Measurements from ENCODE around the gene GAB3.

GAB3 gene

DNA sequence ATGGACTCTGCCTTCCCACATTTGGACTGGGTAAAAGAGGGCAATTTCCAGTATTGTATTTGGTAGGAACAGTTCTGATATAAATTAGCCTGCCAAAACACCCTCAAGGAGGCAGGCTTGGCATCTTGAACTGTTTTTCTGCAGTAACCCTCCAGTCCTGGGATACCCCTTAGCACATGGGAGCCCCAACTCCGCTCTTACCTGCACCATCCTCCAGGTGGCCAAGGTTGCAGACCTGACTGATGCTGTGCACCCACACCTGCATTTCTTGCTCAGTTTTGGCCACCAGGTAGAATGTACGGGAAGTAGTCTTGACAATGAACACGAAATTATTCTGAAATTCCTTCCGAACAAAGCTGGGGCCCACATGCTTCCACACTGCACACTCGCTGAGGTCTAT is 35.1 kb downstream of the GAB3 start:
- DNase-seq (no peak), ATAC-seq (ENCODE audit: insufficient read depth, low read depth) (no peak)
- H3K27me3 ChIP-seq (ENCODE audit: insufficient read depth, low read length, poor library complexity), result no peaks in the 10 kb centered on the region
- peaks cover 58% of the 10 kb centered on the region for H3K4me1 ChIP-seq (ENCODE audit: insufficient read depth, low read length)
- no peak overlapping the region for H3K4me3 ChIP-seq (ENCODE audit: low read depth in 1 of 2, low read length in 2 of 2)
- H3K36me3 ChIP-seq (ENCODE audit: insufficient read depth, low read length), result peaks cover 54% of the 10 kb centered on the region
- no peak overlapping the region for H3K9ac ChIP-seq (ENCODE audit: low read depth, low read length)
- H3K9me3 ChIP-seq (ENCODE audit: insufficient read depth, low read length, severe bottlenecking), result no peaks in the 10 kb centered on the region
- H3K79me2 ChIP-seq (ENCODE audit: insufficient read depth, low read length), result peaks cover 45% of the 10 kb centered on the region
- no peak overlapping the region for H2AFZ ChIP-seq (ENCODE audit: low read depth, low read length)
- no peak overlapping the region for H3K4me2 ChIP-seq (ENCODE audit: insufficient read depth, low read length)
- no peak for TF ChIP-seq EZH2 (IDR thresholded peaks at IDR 0.05; ENCODE audit: borderline replicate concordance, low read depth, low read length, severe bottlenecking)
- TF ChIP-seq, protein P1, sequence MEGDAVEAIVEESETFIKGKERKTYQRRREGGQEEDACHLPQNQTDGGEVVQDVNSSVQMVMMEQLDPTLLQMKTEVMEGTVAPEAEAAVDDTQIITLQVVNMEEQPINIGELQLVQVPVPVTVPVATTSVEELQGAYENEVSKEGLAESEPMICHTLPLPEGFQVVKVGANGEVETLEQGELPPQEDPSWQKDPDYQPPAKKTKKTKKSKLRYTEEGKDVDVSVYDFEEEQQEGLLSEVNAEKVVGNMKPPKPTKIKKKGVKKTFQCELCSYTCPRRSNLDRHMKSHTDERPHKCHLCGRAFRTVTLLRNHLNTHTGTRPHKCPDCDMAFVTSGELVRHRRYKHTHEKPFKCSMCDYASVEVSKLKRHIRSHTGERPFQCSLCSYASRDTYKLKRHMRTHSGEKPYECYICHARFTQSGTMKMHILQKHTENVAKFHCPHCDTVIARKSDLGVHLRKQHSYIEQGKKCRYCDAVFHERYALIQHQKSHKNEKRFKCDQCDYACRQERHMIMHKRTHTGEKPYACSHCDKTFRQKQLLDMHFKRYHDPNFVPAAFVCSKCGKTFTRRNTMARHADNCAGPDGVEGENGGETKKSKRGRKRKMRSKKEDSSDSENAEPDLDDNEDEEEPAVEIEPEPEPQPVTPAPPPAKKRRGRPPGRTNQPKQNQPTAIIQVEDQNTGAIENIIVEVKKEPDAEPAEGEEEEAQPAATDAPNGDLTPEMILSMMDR (IDR thresholded peaks at IDR 0.05; ENCODE audit: borderline replicate concordance, extremely low read depth, low read length, poor library complexity, severe bottlenecking), result no peak
- H3K27ac ChIP-seq (ENCODE audit: low read length), result peak overlapping the region; percentile 96
- no peaks in the 10 kb centered on the region for H4K20me1 ChIP-seq (ENCODE audit: insufficient read depth, low read length)

DNA sequence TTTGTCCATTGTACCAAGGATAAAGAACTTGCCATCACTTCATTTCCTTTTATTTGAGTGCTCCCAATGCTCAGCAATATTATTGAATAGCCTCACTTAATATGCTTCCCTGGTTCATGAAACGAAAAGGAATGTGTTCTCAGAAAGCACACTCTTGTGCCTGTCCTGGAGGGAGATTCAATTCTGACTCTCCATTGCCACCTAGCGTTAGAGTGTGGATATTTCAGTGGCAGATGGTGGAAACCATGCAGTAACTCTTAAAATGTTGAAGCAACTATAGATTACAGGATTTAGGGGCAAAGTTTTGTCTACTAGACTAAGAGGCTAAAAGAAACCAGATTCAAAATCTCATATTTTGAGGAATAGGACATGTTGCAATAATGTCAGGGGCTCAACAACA is 36.0 kb downstream of the GAB3 start:
- DNase-seq, result peak; percentile 67
- H3K36me3 ChIP-seq (ENCODE audit: insufficient read depth, low read length), result peaks cover 62% of the 10 kb centered on the region
- H3K9me3 ChIP-seq (ENCODE audit: insufficient read depth, low read length, severe bottlenecking), result no peaks in the 10 kb centered on the region
- no peak overlapping the region for H2AFZ ChIP-seq (ENCODE audit: low read depth, low read length)
- no peak overlapping the region for H3K4me2 ChIP-seq (ENCODE audit: insufficient read depth, low read length)
- peaks cover 42% of the 10 kb centered on the region for H3K79me2 ChIP-seq (ENCODE audit: insufficient read depth, low read length)
- H4K20me1 ChIP-seq (ENCODE audit: insufficient read depth, low read length), result no peaks in the 10 kb centered on the region
- no peak overlapping the region for H3K9ac ChIP-seq (ENCODE audit: low read depth, low read length)
- H3K4me1 ChIP-seq (ENCODE audit: insufficient read depth, low read length), result peaks cover 49% of the 10 kb centered on the region
- peak; percentile 48 for ATAC-seq (ENCODE audit: insufficient read depth, low read depth)
- TF ChIP-seq EZH2 (IDR thresholded peaks at IDR 0.05; ENCODE audit: borderline replicate concordance, low read depth, low read length, severe bottlenecking), result no peak
- TF ChIP-seq, protein P1 (IDR thresholded peaks at IDR 0.05; ENCODE audit: borderline replicate concordance, extremely low read depth, low read length, poor library complexity, severe bottlenecking), result peak; percentile 86
- H3K4me3 ChIP-seq (ENCODE audit: low read depth in 1 of 2, low read length in 2 of 2), result no peak overlapping the region
- H3K27ac ChIP-seq (ENCODE audit: low read length), result peak overlapping the region; percentile 96; the same call in 1 of the 2 replicates
- H3K27me3 ChIP-seq (ENCODE audit: insufficient read depth, low read length, poor library complexity), result no peaks in the 10 kb centered on the region

DNA sequence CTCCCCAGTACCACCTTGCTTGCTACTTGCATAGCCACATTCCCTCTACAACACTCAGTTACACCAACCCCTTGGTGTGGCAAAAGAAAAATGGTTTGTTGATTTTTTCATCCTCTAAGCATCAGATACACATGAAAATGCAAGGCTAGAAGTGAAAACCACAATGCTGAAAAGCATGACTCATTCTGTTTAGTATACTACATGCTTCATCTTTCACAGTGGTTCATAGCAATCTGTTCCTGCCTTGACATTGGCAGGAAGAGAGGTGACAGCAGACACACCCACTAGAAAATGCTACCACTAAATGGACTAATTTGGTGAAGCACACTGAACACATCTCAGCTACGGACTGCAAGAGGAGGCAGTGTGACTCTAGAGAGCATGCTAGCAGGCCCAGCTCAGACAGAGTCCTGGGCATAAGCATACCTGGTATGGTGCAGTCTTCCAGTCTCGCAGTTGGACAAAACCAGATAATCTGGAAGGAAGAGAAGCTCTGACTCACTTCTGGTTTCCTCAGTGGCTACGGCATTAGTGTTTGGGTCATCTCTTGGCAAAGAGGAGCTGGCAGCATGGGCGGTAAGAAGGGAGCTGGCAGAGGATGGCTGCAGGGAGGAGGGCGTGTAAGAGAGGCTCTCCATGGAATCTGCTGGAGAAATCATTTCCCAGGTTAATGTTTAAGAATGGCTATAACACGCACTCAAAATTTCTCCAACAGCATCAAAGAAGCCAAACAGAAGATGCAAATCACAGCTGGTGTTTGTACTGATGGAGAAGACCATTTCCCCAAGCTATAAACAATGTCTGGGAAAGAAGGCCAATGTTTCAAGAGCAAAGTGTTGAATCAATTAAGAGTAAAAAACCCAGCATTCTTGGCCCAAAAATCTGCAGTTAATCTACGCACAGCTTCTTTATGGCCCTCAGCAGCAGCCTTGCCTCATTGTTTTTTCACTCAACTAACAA is 37.8 kb downstream of the GAB3 start:
- Histone ChIP-seq H3K9ac (ENCODE audit: low read depth, low read length) (no peak overlapping the region), H3K36me3 (ENCODE audit: insufficient read depth, low read length) (peaks cover 78% of the 10 kb centered on the region), H3K27me3 (ENCODE audit: insufficient read depth, low read length, poor library complexity) (no peaks in the 10 kb centered on the region), H3K4me2 (ENCODE audit: insufficient read depth, low read length) (no peak overlapping the region), H4K20me1 (ENCODE audit: insufficient read depth, low read length) (no peaks in the 10 kb centered on the region), H3K4me1 (ENCODE audit: insufficient read depth, low read length) (peaks cover 30% of the 10 kb centered on the region), H2AFZ (ENCODE audit: low read depth, low read length) (no peak overlapping the region), H3K79me2 (ENCODE audit: insufficient read depth, low read length) (peaks cover 31% of the 10 kb centered on the region), H3K9me3 (ENCODE audit: insufficient read depth, low read length, severe bottlenecking) (no peaks in the 10 kb centered on the region), H3K4me3 (ENCODE audit: low read depth in 1 of 2, low read length in 2 of 2) (no peak overlapping the region), H3K27ac (ENCODE audit: low read length) (peak overlapping the region; percentile 48; the same call in 1 of the 2 replicates)
- TF ChIP-seq, protein P1 (IDR thresholded peaks at IDR 0.05; ENCODE audit: borderline replicate concordance, extremely low read depth, low read length, poor library complexity, severe bottlenecking), result no peak
- TF ChIP-seq EZH2 (IDR thresholded peaks at IDR 0.05; ENCODE audit: borderline replicate concordance, low read depth, low read length, severe bottlenecking), result no peak
- ATAC-seq (ENCODE audit: insufficient read depth, low read depth), result peak; percentile 59
- no peak for DNase-seq
